Measurements from ENCODE around the gene MEF2C.
A peak's percentile ranks its signal among the peaks of the same experiment; 100 is the strongest.

Gene MEF2C

DNA sequence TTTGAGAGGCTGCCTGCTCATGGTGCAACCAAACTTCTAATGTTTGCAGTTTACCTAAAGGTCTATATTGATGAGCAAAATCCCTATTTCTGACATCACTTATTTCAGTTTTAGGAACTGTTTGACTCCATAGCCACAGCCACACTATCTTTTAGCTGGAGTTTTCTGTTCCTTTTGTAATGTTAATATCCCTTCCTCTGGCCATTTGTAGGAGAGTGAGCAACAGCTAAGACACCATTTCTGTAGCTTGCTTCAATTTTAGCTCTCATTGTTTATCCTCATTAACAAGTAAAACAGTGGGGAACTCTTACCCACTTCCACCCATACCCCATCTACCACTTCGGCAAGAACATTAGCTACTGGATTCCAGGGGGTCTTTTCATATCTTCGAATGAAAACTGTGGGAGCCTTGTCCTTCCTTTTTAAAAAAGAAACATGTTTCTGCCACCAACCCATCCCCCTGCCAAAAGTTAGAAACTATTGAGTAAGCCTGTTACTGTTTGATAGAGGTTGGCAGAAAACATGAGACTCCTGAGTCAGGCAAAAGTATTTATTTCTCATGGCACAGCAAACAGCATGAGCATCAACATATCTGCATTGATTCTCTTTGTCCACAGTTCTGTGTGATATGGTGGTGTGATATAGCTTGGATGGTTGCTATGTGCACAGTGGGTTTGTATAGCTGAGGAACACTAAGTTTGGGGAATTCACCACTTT lies 174.1 kb downstream of the MEF2C start:
- no peak for DNase-seq

DNA sequence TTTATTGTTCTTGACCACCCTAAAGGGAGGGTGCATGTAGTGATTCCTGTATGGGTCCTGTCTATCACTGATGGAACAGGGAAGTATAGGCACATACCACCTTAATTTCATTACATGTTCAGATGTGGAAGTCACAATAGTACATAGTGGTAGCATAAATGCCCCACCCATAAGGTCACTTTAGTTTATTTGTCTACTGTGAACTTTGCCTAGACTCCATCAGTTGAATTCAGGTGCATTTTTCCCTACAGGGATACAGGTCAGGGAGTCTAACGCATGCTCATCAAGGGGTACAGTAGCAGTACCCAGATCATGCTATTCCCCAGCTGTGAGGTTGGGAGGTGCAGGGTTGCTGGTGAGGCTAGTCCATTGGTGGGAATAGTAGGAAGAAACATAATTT lies 175.0 kb downstream of the MEF2C start:
- DNase-seq = no peak

DNA sequence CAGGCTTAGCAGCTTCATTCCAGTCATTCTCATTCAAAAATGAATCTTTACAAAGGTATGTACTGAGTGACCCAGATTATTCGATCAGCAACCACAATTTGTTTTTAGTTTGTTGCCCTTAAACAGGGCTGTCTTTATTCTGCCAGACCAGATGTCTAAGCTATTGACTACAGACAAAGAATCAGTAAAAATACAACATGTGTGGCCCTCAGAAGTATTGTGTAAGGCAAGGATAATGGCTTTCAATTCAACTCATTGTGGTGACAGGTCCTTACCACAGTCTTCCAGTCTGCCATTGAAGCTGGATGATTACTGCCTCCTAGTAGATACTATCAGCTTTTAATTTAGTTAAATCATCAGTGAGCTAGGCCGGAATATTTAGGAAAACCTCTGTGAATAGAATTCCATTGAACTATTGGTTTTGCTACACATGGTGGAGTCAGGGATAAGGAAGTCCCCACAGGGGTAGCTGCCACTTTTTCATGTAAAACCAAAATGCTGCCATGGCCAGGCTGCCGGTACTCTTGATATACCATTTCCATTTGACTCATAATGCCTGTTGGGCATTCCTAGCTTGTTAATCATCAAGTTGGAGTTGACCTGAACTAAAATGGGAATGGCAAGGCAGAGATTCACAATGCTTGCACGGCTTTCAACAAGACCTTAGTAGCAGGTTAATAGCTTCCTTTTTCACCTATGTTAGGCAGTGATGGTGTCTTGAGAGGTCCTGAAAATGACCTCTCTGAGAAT lies 175.6 kb downstream of the MEF2C start:
- no peak for DNase-seq

DNA sequence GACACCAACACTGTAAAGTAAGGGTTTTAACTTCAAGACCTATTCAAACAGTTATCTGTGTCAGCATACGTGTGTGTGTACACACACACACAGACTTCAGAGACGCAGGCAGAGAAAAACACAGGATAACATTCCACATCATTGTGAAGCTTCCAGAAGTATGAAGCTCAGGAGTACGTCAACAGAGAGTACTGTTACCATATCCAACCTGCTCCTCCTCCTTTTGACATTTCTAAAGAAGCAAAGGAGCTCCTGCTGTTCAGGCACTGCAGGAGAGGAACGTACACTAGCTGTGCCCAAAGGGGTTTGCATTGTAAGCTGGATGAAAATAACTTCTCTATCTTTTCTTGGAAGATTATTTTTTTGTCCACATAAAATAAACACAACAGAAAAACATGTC lies 180.7 kb downstream of the MEF2C start:
- no peak for DNase-seq

DNA sequence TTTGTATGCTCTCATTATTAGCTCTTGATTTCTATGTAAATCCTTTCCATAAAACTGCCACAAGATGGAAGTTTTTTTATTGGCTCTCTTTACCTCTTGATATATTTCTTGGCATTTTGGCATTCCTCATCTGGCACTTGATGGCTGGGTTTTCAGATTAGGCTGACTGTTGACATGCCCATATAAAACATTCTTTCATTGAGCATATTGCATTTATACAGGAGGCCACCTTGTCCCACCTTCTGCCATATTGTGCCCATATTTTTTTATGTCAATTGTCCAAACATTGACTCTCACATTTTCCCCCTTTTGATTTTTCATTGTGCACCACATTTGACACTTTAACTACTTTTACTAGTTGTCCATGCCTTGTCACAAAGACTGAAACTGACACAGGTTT lies 182.9 kb downstream of the MEF2C start:
- DNase-seq = no peak

DNA sequence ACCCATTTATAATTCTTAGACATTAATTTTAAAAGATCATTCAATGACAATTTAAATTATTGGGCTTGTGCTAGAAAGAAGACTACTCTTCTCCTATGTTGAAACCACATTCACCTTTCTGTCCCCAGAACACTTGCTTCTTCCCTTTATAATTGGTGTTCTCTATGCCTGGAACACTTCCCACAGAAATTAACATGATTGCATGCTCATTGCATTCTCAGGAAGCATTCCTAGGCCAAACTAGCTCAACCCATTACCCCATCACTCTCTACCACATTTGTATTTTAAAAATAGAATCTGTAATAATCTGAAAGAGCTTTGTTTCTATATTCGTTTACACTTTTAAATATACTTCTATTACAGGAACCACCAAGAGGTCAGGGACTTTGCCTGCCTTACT lies 184.7 kb downstream of the MEF2C start:
- DNase-seq = no peak

DNA sequence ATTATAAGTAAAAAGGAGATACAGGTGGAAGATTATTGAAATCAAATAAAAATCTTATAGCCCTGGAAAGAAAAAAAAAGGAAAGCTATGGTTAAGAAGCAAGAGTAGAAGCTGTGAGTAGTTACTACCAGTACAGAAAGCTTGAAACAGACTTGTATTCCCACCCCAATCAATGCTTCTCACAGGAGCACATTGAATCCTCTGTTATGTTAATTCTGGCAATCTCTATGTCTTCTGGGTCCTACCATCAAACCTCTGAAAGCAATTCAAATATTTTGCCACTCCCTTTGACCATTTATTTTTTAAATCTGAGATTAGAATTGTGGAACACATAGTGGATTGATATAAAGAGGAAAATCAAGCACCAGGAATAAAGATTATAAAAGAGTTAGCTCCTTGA lies 186.5 kb downstream of the MEF2C start:
- no peak for DNase-seq

DNA sequence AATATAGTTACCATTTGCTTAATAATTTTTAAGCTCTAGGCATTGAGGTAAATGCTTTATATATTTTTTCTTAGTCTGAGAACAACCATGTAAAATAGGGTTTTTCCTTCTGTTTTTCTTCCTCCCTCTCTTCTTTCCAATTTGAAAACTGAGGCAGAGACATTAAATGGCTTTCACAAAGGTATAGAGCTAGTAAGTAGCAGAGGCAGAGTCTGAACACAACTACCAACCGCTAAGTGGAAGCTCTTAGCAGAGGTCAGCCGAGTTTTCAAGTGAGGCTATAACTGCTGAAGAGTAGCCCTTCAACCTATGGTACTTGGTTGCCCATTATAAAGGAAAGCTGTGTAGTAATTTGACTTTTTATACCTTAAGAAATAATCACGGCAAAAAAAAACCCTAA lies 187.1 kb downstream of the MEF2C start:
- DNase-seq = no peak

DNA sequence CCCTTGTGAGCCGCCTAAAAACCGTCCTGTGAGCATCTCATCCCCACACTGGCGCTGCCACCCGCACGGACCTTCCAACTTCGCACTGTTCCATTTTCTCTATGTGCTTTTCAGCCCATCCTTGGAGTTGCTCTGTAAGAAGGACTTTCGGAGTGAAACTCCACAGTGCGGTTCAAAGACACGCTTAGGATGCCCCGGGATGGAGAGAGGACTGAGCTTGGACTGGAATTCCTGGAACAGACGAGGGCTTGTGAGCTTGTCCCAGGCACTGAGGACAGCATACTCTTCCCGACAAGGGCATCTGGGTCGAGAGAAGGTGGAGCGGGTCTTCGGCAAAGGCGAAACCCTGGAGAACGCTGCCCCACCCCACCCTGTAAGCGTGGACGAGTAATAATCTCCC lies 187.8 kb downstream of the MEF2C start:
- no peak for DNase-seq

DNA sequence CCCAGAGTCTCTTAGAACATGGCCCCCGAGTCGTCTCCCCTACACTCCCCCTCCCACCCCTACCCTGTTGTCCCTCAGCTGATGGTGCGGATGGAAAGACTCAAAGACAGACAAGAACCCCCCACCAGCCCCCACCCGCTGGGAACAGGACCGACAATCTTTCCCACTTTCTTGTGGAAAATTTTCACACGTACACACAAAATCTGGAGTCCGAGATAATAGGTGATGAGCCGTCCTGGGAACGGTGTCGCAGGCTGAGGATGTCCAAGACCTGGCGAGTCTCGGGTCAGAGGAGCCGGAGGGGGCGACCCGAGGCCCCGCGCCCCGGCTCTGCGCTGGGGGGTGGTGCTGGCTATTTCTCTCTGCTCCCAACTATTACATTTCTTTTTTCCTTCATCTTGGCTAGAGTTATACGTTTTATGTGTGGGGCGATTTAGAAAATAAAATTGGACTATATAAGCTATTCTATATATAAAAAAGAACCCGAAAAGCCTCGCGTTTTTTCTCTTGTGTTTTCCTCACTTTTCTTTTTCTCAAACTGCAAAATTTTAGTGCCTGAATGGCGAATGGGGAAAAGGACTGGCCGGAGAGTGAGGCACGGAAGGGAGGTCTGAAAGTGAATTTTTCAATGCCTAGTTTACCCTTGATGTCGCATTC lies 188.8 kb downstream of the MEF2C start:
- no peak for DNase-seq

DNA sequence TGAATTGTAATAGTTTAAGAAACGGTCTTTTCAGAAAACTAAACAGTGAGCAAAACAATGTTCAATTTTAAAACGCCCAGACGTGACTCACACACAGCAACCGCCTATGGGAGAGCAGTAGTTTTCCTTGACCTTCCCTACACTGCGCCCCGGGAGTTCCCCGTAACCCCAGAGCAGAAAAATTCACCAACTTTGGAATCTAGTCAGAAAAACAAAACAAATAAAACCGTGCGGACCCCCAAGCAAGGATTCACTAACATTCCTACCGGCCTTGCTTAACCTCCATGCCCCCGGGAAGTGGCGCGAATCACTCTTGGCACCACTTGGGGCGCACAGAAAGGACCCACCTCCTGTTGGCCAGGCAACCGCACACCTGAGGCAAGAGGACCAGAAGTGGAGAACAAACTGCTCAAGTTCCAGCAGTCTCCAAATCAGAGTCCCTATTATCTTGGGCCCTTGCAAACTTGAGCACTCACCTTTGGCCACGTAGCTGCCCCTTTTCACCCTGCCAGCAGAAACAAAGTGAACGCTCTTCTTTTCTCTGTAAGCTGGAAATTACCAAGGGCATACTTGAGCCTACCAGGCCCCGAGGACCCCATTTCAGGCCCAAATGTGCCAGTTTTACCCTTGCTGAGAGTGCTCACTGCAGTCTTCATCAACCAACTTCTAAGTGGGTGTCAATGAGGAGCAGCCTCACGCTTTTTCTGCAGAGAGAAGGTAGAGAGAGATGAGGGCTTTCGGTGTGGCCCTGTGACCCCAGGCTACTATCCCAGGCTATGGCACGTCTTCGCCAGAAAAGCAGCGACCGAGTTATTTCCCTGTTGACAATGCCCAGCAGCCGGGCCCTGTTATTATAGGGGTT lies 189.7 kb downstream of the MEF2C start:
- DNase-seq = no peak

DNA sequence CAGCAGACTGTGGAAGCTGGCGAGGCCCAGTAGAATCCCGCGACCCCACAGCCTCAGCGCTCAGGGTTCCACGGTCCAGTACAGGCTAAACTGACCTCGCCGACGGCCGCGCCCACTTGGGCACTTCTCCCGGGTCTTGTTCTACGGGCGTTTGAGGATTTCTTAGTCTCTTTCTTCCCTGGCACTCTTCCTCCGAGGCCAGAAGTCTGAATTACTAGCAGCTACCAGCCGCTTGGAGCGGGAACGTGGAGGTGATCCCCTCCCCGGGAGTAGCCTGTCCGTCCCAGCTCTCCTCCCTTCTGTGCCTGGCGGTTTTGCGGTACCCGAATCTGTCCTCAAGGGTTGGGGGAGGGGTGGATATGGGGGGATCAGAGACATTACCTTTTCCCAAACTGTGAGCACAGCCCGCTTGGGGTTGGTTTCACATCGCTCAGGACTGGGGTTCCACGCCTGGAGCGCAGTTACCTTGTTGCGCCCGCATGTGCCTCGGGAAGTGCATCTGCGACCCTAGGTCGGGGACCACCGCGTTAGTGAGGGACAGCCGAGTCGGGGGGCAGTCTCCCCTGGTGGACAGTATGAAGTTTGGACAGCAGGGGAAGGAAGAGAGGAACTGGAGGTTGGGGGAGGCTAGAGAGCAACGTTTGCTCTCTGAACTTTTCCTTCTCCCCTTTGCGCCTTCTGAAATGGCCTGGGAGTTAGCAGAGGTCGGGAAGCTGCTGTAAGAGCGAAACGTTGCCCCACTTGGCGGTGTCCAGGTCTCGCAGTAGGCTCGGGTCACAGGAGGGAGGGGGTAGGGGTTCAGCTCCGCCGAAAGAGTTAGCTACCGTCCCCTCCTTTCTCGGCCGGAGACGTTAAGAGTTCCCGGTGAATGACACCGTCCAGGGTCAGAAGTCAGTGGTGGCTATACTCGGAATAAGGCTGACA lies 190.8 kb downstream of the MEF2C start:
- no peak for DNase-seq

DNA sequence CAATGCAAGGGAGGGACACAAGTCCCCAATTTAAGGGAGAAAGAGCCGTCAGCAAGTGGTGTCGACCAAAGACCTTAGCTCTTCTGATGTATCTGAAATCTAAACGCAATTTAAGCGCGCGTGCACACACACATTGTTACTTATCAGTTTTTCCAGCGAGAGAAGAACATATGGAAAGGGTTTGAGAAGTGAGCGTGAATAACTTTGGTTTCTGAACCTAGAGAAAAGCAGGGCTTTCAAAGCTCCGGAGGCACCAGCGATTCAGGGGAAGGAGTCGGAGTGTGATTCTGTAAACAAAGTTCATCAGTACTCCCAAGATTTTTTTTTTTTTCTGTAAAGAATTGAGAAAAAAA lies 191.8 kb downstream of the MEF2C start:
- no peak for DNase-seq

DNA sequence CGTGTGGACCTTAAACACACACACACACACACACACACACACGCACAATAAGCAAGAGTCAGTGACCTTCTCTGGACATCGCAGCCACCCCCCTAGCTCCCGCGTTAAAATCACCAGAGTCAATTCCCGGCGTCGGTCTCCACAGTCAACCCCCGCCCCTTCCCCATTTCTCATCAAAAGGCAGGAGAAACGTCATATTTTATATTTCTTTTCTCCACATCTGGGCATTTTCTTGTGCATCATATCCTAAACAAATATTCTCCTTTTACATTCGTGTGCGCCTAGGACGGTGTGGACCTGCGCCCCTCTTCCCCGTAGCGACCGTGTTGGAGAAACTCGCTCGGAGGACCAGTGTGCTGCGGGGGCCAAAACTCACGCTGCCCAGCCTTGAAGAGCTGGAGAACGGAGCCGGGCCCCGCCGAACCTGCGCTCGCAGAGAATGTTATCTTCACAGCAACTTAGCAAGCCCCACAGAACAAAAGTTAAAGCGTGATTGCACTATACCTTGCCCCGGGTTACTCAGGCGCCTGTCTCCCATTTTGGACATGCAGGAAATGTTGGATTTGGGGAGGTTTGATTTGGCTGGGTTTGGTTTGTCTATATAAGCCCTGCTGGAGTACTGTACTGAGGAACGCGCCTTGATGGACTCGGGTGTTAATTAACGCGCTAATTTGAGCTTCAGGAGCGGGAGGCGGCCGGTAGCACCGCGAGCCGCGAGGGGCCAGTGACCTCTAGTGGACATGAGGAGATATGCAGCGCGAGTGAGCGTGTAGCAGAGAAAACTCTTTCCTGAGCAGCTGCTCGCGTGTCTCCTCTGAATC lies 192.4 kb downstream of the MEF2C start:
- DNase-seq = peak; percentile 58

DNA sequence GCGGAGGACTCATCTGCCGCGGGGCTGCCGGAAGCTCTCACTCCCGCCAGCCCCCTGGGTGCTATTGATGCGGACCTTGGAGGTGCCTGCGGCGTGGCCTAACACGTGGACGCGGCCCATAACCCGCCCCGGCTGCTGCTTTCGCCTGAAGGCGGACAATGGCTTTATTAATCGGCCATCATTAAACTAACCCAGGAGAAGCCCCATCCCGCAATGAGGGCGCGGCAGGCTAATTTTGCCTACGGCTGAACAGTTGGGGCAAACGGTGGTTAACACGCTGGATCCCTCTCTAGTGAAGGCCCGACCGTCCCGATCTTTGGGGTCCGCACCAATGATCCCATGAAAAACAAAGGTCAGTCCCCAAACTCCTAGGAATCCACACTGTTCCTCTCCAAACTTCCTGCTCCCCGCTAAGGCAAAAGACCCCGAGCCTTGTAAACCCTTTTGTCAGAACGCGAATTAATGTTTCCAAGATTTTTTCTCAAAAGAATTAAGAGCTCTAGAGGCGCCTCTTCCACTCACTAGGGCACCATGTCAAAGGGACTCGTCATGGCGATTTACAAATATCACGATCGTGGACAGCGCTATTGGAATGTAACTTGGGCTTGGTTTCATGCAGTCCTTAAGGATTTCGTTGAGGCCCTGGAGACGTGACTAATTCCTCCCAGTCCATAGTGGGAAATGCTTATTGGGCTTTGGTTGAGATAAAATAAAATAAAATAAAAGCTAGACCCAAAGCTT lies 193.1 kb downstream of the MEF2C start:
- DNase-seq = no peak

DNA sequence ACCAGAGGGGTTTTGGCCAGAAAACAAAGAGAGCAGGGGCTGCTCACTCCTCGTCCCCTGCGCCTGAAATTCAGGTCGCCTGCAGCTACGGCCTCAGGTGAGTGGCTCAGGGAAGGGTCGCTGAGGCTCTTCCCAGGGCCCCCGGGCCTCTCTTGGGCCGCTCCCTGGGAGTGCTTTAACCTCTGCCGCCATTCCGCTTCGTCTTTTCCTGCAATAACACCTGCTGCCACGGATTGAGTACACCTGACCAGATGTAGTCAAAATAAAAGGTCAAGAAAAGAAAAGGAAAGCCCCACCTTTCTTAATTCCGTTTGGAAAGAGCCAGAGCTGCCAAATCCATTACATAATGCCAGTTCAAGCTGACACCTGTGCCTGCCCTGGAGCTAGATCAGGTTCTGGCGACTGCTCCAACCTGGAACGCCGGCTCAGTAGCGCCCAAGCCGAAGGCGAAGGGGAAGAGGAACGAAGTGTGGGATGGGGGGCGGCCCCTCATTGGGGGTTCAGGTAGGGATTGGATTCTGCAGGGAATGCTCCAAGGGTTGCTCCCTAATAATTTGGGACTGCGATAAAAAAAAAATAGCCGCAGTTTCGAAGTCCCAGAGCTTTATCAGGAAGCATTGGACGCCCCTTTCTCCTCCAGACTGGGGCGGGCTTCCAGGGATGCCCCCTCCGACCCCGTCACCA lies 193.9 kb downstream of the MEF2C start:
- DNase-seq = no peak

DNA sequence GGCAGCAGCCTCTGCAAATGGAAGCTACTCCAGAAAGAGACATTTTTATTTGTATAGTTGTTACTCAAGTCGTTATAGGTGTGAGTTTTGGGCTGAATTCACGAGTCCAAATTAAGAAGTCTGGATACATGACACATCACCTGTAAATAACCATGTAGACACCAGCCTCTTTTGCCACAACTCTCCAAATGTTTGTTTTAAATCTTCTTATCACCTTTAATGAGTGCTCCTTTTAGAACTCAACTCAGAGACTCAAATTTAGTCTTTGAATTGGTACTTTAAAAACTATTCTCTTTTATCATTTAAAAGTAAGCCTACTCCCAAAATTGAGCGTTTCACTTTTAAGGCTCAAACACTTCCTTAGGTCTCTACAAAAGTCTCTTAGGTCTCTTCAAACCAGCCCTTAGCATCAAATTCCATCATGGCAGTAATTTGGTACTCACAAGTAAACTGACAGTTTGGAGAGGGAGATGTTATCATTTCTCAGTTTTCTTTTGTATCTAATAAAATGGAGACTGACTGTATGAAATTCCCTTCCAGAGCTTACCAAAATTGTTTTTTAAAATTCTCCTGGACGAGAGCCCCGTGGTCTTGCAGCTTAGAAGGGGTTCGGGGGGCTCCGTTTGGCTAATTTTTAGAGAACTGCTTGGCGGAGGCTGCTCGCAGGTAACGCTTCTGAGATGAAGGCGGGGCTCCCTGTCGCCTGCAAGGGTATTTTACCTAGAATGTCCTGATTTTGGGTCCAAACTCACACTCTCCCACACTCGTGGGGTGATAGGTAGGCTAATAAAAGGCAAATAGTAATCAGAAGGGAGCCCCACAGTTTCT lies 194.6 kb downstream of the MEF2C start:
- no peak for DNase-seq

DNA sequence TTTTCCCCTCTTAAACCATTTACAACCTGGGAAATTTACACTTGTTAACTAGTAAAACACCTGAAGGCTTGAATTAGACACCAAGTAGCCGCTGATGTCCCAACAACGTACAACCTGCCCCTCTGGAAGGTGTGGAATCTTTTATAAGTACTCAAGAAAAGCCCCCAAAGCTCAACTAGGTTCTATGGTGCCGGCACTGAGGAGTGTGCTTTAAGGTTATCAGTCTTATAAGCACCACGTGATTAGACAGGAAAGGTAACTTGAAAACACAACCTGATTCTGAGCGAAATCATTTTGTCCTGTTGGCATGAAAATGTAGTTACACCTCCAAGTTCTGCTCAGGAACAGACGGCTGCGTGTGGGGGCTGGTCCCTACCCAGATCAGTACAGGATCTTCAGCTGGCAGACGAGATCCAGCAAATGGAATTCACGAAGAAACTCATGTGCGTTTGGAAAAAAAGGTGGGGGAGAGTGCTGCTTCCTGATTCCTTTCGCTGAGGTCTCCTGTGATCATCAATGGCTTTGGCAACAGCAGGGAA lies 195.5 kb downstream of the MEF2C start:
- no peak for DNase-seq

DNA sequence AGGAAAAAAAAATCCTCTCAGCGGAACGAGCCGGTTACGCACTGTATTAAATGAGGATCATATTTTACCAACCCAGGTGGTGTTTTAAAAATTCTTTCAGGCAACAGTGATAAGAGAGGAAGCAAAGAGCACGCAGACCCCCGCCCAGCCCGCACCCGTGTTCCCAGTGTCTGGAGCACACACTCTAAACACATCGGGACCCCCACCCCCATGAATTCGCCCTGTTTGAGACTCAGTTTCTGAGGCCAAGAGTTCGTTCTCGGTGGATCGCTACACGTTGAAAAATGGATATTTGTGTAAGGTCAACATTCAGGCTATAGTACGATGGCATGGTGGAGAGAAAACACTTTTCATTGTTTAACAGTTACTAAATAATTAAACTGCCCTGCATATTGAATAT lies 196.3 kb downstream of the MEF2C start:
- no peak for DNase-seq

Data from inflammatory macrophage treated with lipopolysaccharide for 4 hours (primary cell).